NCI-H1105 (cell line): ENCODE data around the gene DEFB116.
"Not testable (repeated sequence)": the region's sequence is repeated elsewhere in the genome, so short reads cannot be mapped to it uniquely, and the experiment has no call there.

Experiments
- DNase-seq: peaks from one replicate; lab custom pipeline; 2025; lab: John Stamatoyannopoulos, UW

The DEFB116 gene

GRCh38 chr20:31308535-31309162, at the start of gene DEFB116:
Gene DEFB116, minus strand, starts transcription at chr20:31308585. Its CDS starts 0 bp downstream, at chr20:31308585.
- DNase-seq = no peak

- no peak for DNase-seq
These were observed 47.6 kb upstream of the DEFB116 start for GRCh38 chr20:31355981-31356380.

GRCh38 chr20:31341470-31341869, 33.1 kb upstream of the DEFB116 start:
- no peak for DNase-seq

GRCh38 chr20:31330893-31331292, 22.5 kb upstream of the DEFB116 start:
- DNase-seq = no peak

- DNase-seq = no peak
These were observed 14.1 kb upstream of the DEFB116 start for GRCh38 chr20:31322504-31322903.

GRCh38 chr20:31284964-31285363, 23.4 kb downstream of the DEFB116 start:
- not testable (repeated sequence) for DNase-seq

GRCh38 chr20:31278178-31278577, 30.2 kb downstream of the DEFB116 start:
- no peak for DNase-seq

GRCh38 chr20:31274441-31274840, 33.9 kb downstream of the DEFB116 start:
- no peak for DNase-seq

GRCh38 chr20:31260326-31260932, 48.0 kb downstream of the DEFB116 start:
- peak; percentile 4 for DNase-seq

GRCh38 chr20:31257364-31257763, 51.0 kb downstream of the DEFB116 start, which contains the start of gene DEFB115:
Gene DEFB115, plus strand, starts transcription at chr20:31257664. Its CDS starts 0 bp downstream, at chr20:31257664.
- no peak for DNase-seq

- no peak for DNase-seq
These were observed 51.4 kb downstream of the DEFB116 start for GRCh38 chr20:31256959-31257358.
